Measurements from ENCODE around the gene ZNF90. TPM values are rescaled to one million over a fixed set of nuclear protein-coding genes. Genes with fewer than 3 reads are reported as not detected.
"Not testable (repeated sequence)": the region's sequence is repeated elsewhere in the genome, so short reads cannot be mapped to it uniquely, and the experiment has no call there.

Gene ZNF90
- total RNA-seq, 1 donor from 2014 or later, result 3.0 TPM

GRCh38 chr19:20039203-20039723, 38.5 kb upstream of the ZNF90 start, which contains the start of gene ZNF682:
TSS of gene ZNF682 (minus strand) at chr19:20039505. CDS start at chr19:20039345, 160 bp downstream.
- Mint-ChIP-seq H3K4me3 (ENCODE audit: unreplicated experiment) (peak within 1 kb of the TSS; percentile 90), H3K36me3 (ENCODE audit: unreplicated experiment) (peaks cover 1% of the 10 kb centered on the region), H3K27ac (ENCODE audit: unreplicated experiment) (peak within 1 kb of the TSS; percentile 97), H3K27me3 (ENCODE audit: unreplicated experiment) (no peaks in the 10 kb centered on the region), H3K4me1 (ENCODE audit: unreplicated experiment) (peaks cover 14% of the 10 kb centered on the region), H3K9me3 (ENCODE audit: unreplicated experiment) (no peaks in the 10 kb centered on the region)
- peak; percentile 98 for DNase-seq (ENCODE audit: extremely low spot score, unreplicated experiment)
- TF ChIP-seq CTCF (IDR thresholded peaks at IDR 0.05), result no peak

- Mint-ChIP-seq H3K4me1 (ENCODE audit: unreplicated experiment) (no peaks in the 10 kb centered on the region), H3K27me3 (ENCODE audit: unreplicated experiment) (peaks cover 3% of the 10 kb centered on the region), H3K27ac (ENCODE audit: unreplicated experiment) (no peak overlapping the region), H3K9me3 (ENCODE audit: unreplicated experiment) (peaks cover 8% of the 10 kb centered on the region), H3K36me3 (ENCODE audit: unreplicated experiment) (no peaks in the 10 kb centered on the region), H3K4me3 (ENCODE audit: unreplicated experiment) (no peak overlapping the region)
- TF ChIP-seq CTCF (IDR thresholded peaks at IDR 0.05), result no peak
- no peak for DNase-seq (ENCODE audit: extremely low spot score, unreplicated experiment)
These were observed 33.1 kb upstream of the ZNF90 start for GRCh38 chr19:20044663-20045062.

- H3K4me1 Mint-ChIP-seq (ENCODE audit: unreplicated experiment); H3K27me3 Mint-ChIP-seq (ENCODE audit: unreplicated experiment); H3K27ac Mint-ChIP-seq (ENCODE audit: unreplicated experiment); DNase-seq (ENCODE audit: extremely low spot score, unreplicated experiment); H3K36me3 Mint-ChIP-seq (ENCODE audit: unreplicated experiment); H3K9me3 Mint-ChIP-seq (ENCODE audit: unreplicated experiment); H3K4me3 Mint-ChIP-seq (ENCODE audit: unreplicated experiment): not testable (repeated sequence)
These were observed 32.1 kb upstream of the ZNF90 start for GRCh38 chr19:20045742-20046141.

GRCh38 chr19:20051841-20052768, 25.7 kb upstream of the ZNF90 start:
- peaks cover 11% of the 10 kb centered on the region for H3K4me1 Mint-ChIP-seq (ENCODE audit: unreplicated experiment)

GRCh38 chr19:20058738-20059137, 19.1 kb upstream of the ZNF90 start:
- H3K27ac Mint-ChIP-seq (ENCODE audit: unreplicated experiment); H3K27me3 Mint-ChIP-seq (ENCODE audit: unreplicated experiment); H3K4me1 Mint-ChIP-seq (ENCODE audit: unreplicated experiment); H3K9me3 Mint-ChIP-seq (ENCODE audit: unreplicated experiment); H3K36me3 Mint-ChIP-seq (ENCODE audit: unreplicated experiment); DNase-seq (ENCODE audit: extremely low spot score, unreplicated experiment); H3K4me3 Mint-ChIP-seq (ENCODE audit: unreplicated experiment): not testable (repeated sequence)

More at GRCh38 chr19:20051841-20052768, 25.7 kb upstream of the ZNF90 start:
- Mint-ChIP-seq H3K9me3 (ENCODE audit: unreplicated experiment) (peaks cover 11% of the 10 kb centered on the region), H3K27me3 (ENCODE audit: unreplicated experiment) (no peaks in the 10 kb centered on the region), H3K4me3 (ENCODE audit: unreplicated experiment) (peak overlapping the region; percentile 96), H3K27ac (ENCODE audit: unreplicated experiment) (peak overlapping the region; percentile 93), H3K36me3 (ENCODE audit: unreplicated experiment) (no peaks in the 10 kb centered on the region)
- TF ChIP-seq CTCF (IDR thresholded peaks at IDR 0.05), result no peak
- peak; percentile 98 for DNase-seq (ENCODE audit: extremely low spot score, unreplicated experiment)

- TF ChIP-seq CTCF (IDR thresholded peaks at IDR 0.05), result no peak
- no peaks in the 10 kb centered on the region for H3K4me1 Mint-ChIP-seq (ENCODE audit: unreplicated experiment)
- H3K4me3 Mint-ChIP-seq (ENCODE audit: unreplicated experiment), result no peak overlapping the region
- no peak for DNase-seq (ENCODE audit: extremely low spot score, unreplicated experiment)
- H3K27ac Mint-ChIP-seq (ENCODE audit: unreplicated experiment), result no peak overlapping the region
- peaks cover 7% of the 10 kb centered on the region for H3K27me3 Mint-ChIP-seq (ENCODE audit: unreplicated experiment)
- H3K9me3 Mint-ChIP-seq (ENCODE audit: unreplicated experiment), result peaks cover 5% of the 10 kb centered on the region
- H3K36me3 Mint-ChIP-seq (ENCODE audit: unreplicated experiment), result no peaks in the 10 kb centered on the region
These were observed 17.5 kb upstream of the ZNF90 start for GRCh38 chr19:20060282-20060681.
